ENCODE results near the gene CAPZB.

- TF ChIP-seq EZH2phosphoT487 (IDR thresholded peaks at IDR 0.05; ENCODE audit: low read length): no peak
- TF ChIP-seq CTCF (IDR thresholded peaks at IDR 0.05; ENCODE audit: low read length): no peak
- no peak for TF ChIP-seq EZH2 (optimal IDR thresholded peaks at IDR 0.05; ENCODE audit: low read depth, low read length)
Observed at GRCh38 chr1:19427087-19427781, 58.1 kb downstream of the CAPZB start.
